ENCODE results near the gene RNFT2.

- TF ChIP-seq, protein P1, sequence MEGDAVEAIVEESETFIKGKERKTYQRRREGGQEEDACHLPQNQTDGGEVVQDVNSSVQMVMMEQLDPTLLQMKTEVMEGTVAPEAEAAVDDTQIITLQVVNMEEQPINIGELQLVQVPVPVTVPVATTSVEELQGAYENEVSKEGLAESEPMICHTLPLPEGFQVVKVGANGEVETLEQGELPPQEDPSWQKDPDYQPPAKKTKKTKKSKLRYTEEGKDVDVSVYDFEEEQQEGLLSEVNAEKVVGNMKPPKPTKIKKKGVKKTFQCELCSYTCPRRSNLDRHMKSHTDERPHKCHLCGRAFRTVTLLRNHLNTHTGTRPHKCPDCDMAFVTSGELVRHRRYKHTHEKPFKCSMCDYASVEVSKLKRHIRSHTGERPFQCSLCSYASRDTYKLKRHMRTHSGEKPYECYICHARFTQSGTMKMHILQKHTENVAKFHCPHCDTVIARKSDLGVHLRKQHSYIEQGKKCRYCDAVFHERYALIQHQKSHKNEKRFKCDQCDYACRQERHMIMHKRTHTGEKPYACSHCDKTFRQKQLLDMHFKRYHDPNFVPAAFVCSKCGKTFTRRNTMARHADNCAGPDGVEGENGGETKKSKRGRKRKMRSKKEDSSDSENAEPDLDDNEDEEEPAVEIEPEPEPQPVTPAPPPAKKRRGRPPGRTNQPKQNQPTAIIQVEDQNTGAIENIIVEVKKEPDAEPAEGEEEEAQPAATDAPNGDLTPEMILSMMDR (IDR thresholded peaks at IDR 0.05; ENCODE audit: low read depth, low read length), result no peak
- TF ChIP-seq POLR2A (IDR thresholded peaks at IDR 0.05; ENCODE audit: extremely low read depth, insufficient read length) (no peak), MYC (IDR thresholded peaks at IDR 0.05; ENCODE audit: low read depth, low read length) (no peak)
These were observed 7.4 kb downstream of the RNFT2 start for GRCh38 chr12:116745554-116745953.
